AG09309 (cell line): ENCODE results near the gene MKI67.

Experiments
- DNase-seq: peaks from one replicate; pipeline ENCODE4 v3.0.0-alpha.2; 2010; ENCODE audit warnings: low read depth
- H3K4me3 ChIP-seq: 2 replicates; pipeline ENCODE4 v1.5.1; 2011; ENCODE audit warnings: mild to moderate bottlenecking, low read depth, low read length, moderate library complexity; ENCODE audit not compliant: control insufficient read depth
- TF ChIP-seq, protein P1 (sequence below): IDR thresholded peaks from 2 replicates; pipeline ENCODE4 v1.5.1; 2011; ENCODE audit warnings: mild to moderate bottlenecking, low read depth, low read length, inconsistent platforms; ENCODE audit not compliant: insufficient read depth, control insufficient read depth; ENCODE audit errors: missing control alignments

Gene MKI67

DNA sequence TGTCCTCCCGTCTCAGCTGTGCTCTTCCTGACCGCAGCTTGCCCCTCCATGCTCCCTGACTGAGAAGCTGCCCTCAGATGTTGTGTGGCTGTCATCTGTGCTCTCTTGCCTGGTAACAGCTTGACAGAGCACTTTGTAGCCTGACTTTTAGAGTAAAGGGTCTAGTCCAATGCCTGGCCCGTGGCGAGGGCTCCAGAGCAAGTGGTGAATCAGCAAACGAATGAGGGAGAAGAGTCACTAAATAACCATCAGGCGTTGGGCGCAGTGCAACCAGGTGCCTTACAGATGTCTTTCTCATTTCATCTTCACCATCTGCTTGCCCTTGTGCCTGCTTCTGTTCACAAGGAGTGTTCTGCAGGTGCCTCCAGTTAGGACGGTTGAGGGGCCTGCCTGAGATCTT lies 45.6 kb downstream of the MKI67 start:
- H3K4me3 ChIP-seq, result no peak overlapping the region
- TF ChIP-seq, protein P1, sequence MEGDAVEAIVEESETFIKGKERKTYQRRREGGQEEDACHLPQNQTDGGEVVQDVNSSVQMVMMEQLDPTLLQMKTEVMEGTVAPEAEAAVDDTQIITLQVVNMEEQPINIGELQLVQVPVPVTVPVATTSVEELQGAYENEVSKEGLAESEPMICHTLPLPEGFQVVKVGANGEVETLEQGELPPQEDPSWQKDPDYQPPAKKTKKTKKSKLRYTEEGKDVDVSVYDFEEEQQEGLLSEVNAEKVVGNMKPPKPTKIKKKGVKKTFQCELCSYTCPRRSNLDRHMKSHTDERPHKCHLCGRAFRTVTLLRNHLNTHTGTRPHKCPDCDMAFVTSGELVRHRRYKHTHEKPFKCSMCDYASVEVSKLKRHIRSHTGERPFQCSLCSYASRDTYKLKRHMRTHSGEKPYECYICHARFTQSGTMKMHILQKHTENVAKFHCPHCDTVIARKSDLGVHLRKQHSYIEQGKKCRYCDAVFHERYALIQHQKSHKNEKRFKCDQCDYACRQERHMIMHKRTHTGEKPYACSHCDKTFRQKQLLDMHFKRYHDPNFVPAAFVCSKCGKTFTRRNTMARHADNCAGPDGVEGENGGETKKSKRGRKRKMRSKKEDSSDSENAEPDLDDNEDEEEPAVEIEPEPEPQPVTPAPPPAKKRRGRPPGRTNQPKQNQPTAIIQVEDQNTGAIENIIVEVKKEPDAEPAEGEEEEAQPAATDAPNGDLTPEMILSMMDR, result no peak
- DNase-seq, result no peak

DNA sequence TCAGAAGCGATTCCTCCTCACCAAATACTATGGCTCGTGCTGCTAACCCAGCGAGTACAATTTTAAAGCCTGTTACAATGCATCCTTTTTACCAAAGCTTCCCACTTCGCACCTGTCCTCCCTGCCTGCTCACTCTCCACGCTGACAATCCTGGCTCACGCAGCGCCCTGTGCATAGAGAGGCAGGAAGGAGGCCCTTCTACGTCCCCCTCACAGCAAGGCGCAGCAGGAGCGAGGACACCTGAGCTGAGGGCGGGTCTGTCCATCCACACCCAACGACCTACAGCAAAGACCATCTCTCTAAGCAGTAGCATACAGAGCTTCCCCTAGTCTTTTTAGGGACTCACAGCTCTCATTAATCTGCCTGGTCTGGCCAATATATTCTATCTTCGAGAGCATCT lies 46.0 kb downstream of the MKI67 start:
- TF ChIP-seq, protein P1, result no peak
- H3K4me3 ChIP-seq, result no peak overlapping the region
- no peak for DNase-seq

DNA sequence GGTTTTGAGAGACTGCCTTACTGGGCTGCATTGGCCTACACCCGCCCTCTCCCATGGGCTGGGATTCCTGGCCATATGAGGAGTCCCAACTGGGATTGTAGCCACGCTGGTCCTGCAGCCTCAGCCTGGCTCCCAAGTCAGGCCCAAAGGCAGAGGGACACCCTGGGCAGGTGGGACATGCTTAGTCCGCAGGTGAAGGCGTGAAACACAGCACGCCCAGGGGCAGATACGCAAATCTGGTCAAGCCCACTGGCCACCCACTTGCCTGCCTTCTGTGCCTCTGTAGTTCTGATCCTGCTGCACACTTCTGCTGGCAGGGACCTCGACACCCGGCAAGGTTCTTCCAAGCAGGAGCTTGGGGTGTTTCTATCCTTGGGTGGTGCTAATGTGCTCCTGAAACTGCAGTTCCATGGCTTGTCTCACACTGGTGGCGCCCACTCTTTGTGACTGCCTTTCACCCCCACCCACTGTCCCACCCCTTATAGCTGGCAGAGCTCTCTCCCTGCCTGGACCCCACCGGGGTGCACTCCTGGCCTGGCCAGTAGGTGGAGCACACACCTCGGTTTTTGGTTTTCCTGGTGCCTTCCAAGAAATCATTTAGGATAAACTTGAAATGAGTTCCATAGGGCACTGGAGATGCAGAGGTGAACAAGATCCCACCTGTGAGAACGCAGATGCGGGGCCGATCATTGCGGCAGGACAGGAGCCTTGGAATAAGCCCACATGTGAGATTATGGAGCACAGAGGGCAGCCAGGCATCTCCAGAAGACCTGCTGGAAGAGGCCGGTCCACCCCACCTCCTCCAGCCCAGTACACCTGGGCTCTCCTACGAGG lies 47.9 kb downstream of the MKI67 start:
- H3K4me3 ChIP-seq, result no peak overlapping the region
- TF ChIP-seq, protein P1, result peak; percentile 87
- DNase-seq, result peak; percentile 2

DNA sequence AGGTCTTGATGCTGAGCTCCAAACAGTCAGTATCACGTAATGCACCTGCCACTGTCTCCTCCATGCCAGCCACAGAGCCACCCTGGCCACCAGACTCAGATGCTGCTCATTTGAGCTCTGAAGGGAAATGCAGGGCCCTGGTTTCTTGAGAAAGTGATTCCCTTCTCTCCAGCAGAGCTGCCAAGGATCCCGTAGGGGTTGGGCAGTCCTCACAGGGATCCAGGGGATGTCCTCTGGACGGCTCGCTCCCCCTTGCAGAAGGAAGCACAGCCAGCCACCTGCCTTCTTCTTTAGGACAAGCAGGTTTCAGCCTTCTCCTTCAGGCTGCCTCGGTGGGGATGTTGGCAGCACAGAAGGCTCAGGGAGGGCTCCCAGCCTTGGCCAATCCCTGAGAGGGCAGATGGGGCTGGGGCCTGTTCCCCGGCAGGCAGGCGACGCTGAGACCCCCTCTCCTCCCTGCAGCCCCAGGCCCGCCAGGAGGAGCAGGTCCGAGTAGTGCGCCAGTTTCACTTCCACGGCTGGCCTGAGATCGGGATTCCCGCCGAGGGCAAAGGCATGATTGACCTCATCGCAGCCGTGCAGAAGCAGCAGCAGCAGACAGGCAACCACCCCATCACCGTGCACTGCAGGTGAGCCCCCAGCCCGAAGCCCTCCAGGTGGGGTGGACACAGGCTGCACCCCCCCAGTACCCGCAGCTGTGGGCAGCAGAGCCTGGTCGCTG lies 48.9 kb downstream of the MKI67 start:
- TF ChIP-seq, protein P1, result no peak
- DNase-seq, result no peak
- H3K4me3 ChIP-seq, result no peak overlapping the region

DNA sequence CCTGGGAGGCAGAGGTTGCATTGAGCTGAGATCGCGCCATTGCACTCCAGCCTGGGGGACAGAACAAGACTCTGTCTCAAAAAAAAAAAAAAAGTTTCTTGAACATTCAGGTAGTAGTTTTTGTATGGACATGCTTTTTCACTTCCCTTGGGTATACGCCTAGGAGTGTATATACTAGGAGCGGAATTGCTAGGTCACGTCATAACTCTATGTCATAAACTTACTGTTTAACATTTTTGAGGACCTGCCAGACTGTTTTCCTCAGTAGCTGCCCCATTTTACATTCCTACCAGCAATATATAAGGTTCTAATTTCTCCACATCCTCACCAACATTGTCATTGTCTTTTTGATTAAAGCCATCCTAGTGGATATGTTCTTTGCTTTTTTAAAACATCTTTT lies 51.6 kb downstream of the MKI67 start:
- no peak overlapping the region for H3K4me3 ChIP-seq
- TF ChIP-seq, protein P1, result no peak
- no peak for DNase-seq

DNA sequence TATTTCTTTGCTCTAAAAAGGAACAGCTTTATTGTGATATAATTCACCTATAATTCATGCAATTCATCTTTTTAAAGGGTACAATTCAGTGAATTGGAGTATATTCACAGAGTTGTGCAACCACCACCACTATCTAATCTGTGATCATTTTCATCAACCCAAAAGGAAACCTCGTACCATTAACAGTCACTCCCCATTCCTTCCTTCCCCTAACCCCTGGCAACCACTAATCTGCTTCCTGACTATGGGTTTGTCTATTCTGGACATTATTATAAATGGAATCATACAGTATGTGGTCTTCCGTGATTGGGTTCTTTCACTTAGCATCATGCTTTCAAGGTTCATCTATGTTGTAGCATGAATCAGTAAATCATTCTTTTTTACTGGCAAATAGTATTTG lies 52.3 kb downstream of the MKI67 start:
- no peak overlapping the region for H3K4me3 ChIP-seq
- TF ChIP-seq, protein P1, result no peak
- no peak for DNase-seq
